Tibial nerve (tissue), 4 donors: ENCODE results near the gene PTGFRN.

Experiments
- CTCF ChIP-seq, 5 experiments: fragments of 200-600 bp in 3 of 5; fragments of 450-650 bp in 2 of 5; sonication (generic) in 3 of 5; IDR thresholded peaks; one replicate each; pipeline ENCODE4 v1.5.1; 2016 to 2019; ENCODE audit warnings: antibody characterized with exemption in 5 of 5, mild to moderate bottlenecking in 3 of 5, moderate library complexity in 2 of 5
- EP300 ChIP-seq, 2 donors: sonication (generic); formaldehyde crosslinking; IDR thresholded peaks; one replicate each; pipeline ENCODE4 v1.6.1; 2017; ENCODE audit warnings: antibody characterized with exemption in 2 of 2, mild to moderate bottlenecking in 1 of 2

- TF ChIP-seq EP300 (IDR thresholded peaks at IDR 0.05) (no peak), CTCF (IDR thresholded peaks at IDR 0.05) (no peak)
Observed at GRCh38 chr1:117014209-117014608, 104.5 kb downstream of the PTGFRN start.
